ENCODE measurements around the gene MGAT5B. TPM values are rescaled to one million over a fixed set of nuclear protein-coding genes. Genes with fewer than 3 reads are reported as not detected.

The MGAT5B gene
- total and polyA plus RNA-seq, 10 of the 15 experiments (the other 5 are each of a cell fraction or from before 2014, with no cell fraction given): 0.13 TPM; not detected in 9

GRCh38 chr17:76958974-76959373 lies 90.8 kb downstream of the MGAT5B start:
- no peak overlapping the region for H3K27ac ChIP-seq (ENCODE audit: control insufficient read depth, insufficient read depth)
- ChIA-PET CTCF (no interaction called here), SMC1A (ENCODE audit: uncharacterized antibody, unreplicated experiment) (no interaction called here), RAD21 (ENCODE audit: unreplicated experiment) (no interaction called here), POLR2A (no interaction called here)
- DNase-seq (ENCODE audit: low read depth, low spot score): no peak
- ATAC-seq: no peak
- no peak for FAIRE-seq
- no peaks in the 10 kb centered on the region for H3K79me2 ChIP-seq (ENCODE audit: control insufficient read depth, insufficient read depth, low read length)
- TF ChIP-seq WRNIP1 (IDR thresholded peaks at IDR 0.05; ENCODE audit: borderline replicate concordance, low read depth, low read length) (no peak), ZZZ3 (IDR thresholded peaks at IDR 0.05; ENCODE audit: control insufficient read depth, insufficient read length, low read depth) (no peak), RBBP5 (conservative IDR thresholded peaks at IDR 0.05) (no peak), BACH1 (IDR thresholded peaks at IDR 0.05; ENCODE audit: borderline replicate concordance) (no peak), E2F4 (IDR thresholded peaks at IDR 0.05; ENCODE audit: low read depth, low read length) (no peak), PBX3 (IDR thresholded peaks at IDR 0.05; ENCODE audit: insufficient replicate concordance, low read depth, low read length) (no peak), EP300 (IDR thresholded peaks at IDR 0.05; ENCODE audit: borderline replicate concordance in 1 of 2, control insufficient read depth in 1 of 2, low read depth in 2 of 2, low read length in 2 of 2) (no peak), MTA2 (IDR thresholded peaks at IDR 0.05; ENCODE audit: low read depth) (no peak), USF1 (IDR thresholded peaks at IDR 0.05; ENCODE audit: borderline replicate concordance, extremely low read length, insufficient read depth, low read depth, low read length) (no peak), KAT2A (conservative IDR thresholded peaks at IDR 0.05; ENCODE audit: control insufficient read depth, low read depth, low read length) (no peak), POLR2AphosphoS2 (IDR thresholded peaks at IDR 0.05; ENCODE audit: low read depth, low read length) (no peak)
- WGBS (ENCODE audit: insufficient coverage, insufficient replicate concordance, low lambda C conversion rate, missing lambda C conversion rate): 55% methylated on average over 9 of the region's 9 CpGs
- no peak overlapping the region for H3K9ac ChIP-seq (ENCODE audit: control insufficient read depth, insufficient read depth, low read length)
- peaks cover 0 to 8% of the 10 kb centered on the region in 2 experiments; a peak in 3 of 4 replicates for H3K27me3 ChIP-seq (replicated peaks in 1 of 2; ENCODE audit: control insufficient read depth in 2 of 2, insufficient read depth in 2 of 2, low read length in 1 of 2)
- H3K36me3 ChIP-seq (ENCODE audit: control insufficient read depth in 2 of 2, insufficient read depth in 2 of 2, low read length in 1 of 2): no peaks in the 10 kb centered on the region
- in situ Hi-C loops (cut with MboI): no loop called here
- H3K4me1 ChIP-seq (ENCODE audit: control insufficient read depth, insufficient read depth, low read length): no peaks in the 10 kb centered on the region
- no peaks in the 10 kb centered on the region for H4K20me1 ChIP-seq (ENCODE audit: control insufficient read depth, insufficient read depth)
- no TSS peak for BruUV-seq (replicated peaks)
- intact Hi-C loops (cut with micrococcal nuclease; ENCODE audit: unreplicated experiment): no loop called here
- no peaks in the 10 kb centered on the region for H3K9me3 ChIP-seq (replicated peaks; ENCODE audit: control insufficient read depth, insufficient read depth, low read length)
- no peak overlapping the region for H3K4me2 ChIP-seq (ENCODE audit: control insufficient read depth, insufficient read depth)
- H2AFZ ChIP-seq (ENCODE audit: control insufficient read depth, low read depth, low read length): no peak overlapping the region
- H3K4me3 ChIP-seq: no peak overlapping the region
